22Rv1 (cell line): ENCODE data around the gene ATP1B1.

Experiments
- CTCF ChIP-seq: fragments of 450-650 bp; IDR thresholded peaks from 2 replicates; pipeline ENCODE4 v1.5.1; 2017; ENCODE audit warnings: mild to moderate bottlenecking
- ZFX ChIP-seq: fragments of 450-650 bp; IDR thresholded peaks from 2 replicates; pipeline ENCODE4 v1.6.1; 2017; ENCODE audit warnings: antibody characterized with exemption, borderline replicate concordance

- no peak for TF ChIP-seq CTCF
- TF ChIP-seq ZFX = no peak
Measured at GRCh38 chr1:169109561-169110134, 3.2 kb downstream of the ATP1B1 start.
